Hippocampal formation (tissue), 2 donors: ENCODE measurements around the gene ZNF496.
"Not testable (repeated sequence)": the region's sequence is repeated elsewhere in the genome, so short reads cannot be mapped to it uniquely, and the experiment has no call there.

ENCODE experiments used
- DNase-seq, 2 donors: peaks; one replicate each; lab custom pipeline; 2025; lab: John Stamatoyannopoulos, UW

The ZNF496 gene

DNA sequence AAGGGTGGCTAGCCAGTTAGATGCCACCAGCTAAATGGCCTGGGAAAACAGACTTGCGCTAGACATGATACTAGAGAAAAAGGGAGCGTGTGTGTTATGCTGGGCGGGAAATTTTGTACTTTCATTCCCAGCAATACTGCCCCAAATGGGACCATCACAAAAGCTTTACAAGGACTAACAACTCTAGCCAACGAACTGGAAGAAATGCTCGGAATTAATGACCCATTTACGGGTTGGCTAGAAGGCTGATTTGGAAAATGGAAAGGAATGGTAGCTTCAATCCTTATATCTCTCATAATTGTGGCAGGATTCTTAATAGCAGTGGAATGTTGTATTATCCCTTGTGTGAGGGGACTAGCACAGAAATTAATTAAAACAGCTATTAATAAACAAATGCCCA is 27.9 kb upstream of the ZNF496 start:
- DNase-seq, result no peak

DNA sequence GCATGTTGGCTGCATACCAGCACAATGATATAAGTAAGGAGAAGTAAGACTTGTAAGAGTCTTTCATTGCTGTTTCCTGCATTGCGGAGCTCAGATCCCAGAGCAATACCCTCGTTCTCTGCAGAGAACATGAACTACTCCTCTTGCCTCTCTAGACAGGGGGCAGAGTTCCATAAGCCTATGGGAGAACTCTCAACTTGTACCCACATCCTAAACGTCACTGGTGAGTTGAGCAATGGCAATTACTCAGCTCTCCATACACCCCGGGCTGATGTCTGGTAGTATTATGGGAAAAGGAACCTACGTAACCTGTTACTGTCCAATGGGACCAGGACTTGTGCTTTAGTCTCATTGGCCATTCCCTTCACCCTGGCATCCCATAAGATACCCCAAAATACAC is 27.3 kb upstream of the ZNF496 start:
- DNase-seq, result no peak

DNA sequence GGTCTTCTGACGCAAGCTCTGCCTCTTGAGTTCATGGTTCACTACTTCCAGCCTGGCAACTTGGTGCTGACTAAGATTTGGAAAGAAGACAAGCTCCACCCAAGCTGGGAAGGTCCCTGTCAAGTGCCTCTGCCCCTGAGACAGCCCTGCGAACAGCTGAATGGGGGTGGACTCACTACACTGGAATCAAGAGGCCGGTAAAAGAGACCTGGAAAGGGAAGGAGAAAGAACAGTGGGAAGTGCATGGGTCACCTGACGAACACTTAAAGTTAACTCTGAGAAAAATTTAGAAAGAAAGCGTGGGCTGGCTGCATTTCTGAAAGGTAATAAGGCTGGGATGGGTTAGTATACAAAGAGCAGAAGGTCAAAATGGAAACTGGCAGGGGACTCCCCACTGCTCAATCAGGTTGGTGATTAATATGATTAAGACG is 26.1 kb upstream of the ZNF496 start:
- DNase-seq, result no peak

DNA sequence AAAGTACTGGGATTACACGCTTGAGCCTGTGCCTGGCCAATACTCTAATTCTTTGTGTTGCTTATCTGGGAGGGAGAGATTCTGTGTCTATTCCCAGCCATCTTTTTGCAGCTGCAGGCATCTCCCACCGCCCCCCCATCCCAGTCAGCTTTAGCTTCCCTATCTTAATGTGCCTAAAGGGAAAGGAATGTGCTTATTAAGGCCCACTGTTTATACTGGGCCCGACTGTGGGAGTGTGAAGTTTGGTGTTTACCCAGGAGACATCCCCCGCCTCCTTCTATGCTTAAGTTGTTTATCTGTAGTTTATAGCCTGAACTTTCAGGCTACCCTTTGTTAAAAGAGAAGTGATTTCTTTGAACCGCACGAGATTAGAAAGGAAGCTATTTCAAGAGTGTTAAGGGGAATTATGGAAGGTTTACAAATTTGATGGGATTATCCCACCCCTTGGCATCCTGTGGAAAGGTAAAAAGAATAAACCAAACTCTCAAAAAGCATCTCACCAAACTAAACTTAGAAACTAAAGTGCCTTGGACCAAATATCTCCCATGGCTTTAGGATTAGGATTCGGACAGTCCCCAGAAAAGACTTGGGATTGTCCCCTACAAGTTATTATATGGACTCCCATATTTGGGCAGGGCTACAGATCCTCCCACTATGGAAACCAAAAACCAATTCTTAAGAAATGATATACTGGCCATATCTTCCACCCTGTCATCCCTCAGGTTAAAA is 25.5 kb upstream of the ZNF496 start:
- no peak for DNase-seq

DNA sequence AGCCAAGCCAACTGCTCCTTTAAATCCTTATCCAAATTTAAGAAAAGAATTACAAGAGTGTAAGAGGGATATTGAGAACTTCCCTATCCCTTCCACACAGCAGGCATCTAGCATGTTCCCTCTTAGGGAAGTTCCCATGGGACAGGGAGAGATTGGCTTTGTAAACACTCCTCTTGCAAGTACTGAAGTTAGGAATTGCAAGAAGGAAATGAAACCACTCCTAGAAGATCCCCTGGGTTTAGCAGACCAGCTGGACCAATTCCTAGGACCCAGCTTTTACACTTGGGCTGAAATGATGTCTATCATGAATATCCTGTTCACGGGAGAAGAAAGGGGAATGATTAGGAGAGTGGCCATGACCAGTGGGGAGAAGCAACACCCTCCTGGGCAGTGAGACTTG is 23.5 kb upstream of the ZNF496 start:
- not testable (repeated sequence) for DNase-seq

DNA sequence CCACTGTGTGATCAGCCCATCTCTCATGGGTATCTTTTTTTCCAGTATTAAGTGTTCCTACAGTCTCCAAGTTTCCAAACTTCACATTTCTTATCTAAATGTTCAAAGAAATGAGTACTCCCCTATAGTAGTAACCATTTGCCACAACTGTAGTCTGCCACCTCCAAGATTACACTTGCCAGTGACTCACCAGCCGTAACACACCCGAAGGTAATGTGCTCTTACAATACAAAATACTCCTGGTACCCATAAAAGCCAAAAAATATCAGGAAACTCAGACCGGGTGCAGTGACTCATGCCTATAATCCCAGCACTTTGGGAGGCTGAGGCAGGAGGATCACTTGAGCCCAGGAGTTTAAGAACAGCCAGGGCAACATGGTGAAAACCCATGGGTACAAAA is 20.5 kb upstream of the ZNF496 start:
- DNase-seq, result no peak

DNA sequence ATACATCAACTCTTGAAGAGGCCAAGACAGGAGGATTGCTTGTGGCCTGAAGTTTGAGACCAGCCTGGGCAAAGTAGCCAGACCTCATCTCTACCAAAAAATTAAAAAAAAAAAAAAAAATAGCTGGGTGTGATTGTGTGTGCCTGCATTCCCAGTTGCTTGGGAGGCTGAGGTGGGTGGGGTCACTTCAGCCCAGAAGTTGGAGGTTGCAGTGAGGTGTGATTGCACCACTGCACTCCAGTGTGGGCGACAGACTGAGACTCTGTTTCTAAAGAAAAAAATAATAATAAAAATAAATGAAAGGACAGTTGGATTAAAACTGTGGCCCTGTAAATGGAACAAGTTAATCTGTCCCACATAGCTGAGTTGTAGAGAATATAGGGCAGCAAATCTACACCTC is 18.9 kb upstream of the ZNF496 start:
- DNase-seq, result no peak

DNA sequence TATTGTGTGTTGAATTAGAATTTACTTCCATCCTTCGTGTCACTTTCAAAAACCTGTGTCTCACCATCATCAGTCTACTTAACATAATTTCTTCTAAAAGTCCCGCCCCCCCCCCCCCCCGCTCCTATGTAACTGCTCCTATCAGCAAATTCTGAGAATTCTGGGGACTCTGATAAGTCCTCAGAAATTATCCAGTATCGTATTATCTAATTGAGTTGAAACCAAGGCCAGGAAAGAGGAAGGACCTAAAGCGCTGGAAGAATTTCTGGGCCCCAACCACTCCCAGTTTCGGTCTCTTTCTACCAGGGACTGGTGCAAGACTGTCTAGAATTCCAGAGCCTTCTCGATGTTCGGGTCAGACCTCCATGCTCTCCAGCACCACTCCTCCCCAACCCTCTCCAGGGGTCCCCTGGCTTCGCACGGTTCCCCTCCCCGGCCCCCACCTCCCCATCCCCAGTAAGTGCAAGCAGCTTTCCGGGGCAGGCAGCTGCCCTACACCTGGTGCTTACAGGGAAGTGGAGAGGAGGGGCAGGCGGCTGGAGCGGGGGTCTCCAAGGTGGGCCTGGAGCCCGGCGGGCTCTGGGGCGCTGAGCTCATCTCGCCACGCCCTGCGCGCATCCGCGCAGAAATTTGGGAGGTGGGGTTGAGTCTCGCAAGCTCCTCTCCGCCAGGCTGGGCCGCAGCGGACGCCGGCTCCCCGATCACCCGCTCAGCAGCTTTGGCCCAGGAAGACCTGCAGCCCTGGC is 16.0 kb upstream of the ZNF496 start:
- DNase-seq, result no peak

DNA sequence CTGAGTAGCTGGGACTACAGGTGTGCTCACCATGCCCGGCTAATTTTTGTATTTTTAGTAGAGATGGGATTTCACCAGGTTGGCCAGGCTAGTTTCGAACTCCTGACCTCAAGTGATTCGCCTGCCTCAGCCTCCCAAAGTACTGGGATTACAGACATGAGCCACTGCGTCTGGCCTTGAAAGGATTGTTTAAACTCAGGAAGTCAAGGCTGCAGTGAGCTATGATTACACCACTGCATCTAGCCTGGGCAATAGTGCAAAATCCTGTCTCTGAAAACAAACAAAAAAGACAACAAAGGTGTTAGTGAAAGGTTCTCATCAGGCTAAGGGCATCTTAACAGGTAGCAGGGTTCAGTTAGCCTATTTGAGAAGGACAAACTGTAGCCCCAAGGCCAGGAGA is 14.2 kb upstream of the ZNF496 start:
- DNase-seq, result no peak

DNA sequence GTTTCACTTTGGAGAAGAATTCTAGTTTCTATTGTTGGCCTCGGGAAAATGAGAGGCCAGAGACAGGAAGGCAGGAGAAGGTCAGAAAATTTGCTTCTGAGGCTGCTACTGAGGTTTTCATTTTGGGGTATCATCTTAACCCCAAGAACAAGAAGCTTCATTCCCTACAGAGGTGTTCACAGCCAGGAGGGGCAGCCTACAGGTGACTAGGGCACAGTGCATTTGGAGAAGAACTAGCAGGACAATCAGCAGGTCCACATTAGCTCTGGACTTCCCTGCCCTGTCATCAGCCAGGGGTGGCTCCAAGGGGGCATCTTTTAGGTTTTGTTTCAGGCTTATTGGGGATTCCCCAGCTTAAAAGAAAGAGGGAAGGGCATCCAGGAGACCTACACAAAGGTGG is 12.1 kb upstream of the ZNF496 start:
- no peak for DNase-seq

DNA sequence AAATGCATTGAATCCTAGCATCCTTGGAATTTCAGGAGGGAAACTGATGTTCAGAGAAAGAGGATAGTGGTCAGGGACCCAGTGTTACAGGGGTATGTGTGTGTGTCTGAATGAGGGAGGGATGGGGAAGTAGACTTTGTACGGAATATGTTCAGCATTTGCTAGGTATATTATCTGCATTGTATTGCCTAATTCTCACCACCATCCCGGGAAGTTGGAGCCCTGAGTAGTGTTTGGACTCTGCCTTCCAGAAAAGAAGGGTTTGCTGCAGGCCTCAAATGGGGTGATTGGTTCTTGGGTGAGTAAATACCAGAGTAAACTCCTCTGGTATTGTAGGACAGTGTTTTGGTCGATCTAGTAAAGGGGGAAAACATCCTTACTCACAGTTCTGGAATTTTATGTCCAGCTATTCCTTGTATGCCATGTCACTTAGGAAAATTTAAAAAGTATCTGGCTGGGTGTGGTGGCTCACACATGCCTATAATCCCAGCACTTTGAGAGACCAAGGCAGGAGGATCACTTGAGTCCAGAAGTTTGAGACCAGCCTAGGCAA is 7.1 kb upstream of the ZNF496 start:
- DNase-seq, result no peak

DNA sequence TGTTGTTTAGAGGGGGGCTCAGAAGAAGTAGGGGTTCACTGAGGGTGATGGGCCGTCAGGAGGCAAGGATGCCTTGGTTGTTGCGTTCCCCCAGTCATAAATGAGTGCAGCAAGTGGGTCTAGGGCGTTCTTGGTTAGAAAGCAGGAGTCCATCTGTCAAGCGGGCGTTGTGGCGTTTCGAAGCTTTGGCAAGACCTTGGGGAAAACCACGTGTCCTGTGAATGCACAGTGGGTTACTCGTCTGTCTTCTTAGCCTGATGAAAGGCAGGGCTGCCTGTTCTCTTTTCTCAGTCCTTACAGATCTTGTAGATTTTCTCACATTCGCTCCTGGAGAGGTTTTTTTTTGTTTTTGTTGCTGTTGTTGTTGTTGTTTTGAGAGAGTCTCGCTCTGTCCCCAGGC is 6.3 kb upstream of the ZNF496 start:
- no peak for DNase-seq

DNA sequence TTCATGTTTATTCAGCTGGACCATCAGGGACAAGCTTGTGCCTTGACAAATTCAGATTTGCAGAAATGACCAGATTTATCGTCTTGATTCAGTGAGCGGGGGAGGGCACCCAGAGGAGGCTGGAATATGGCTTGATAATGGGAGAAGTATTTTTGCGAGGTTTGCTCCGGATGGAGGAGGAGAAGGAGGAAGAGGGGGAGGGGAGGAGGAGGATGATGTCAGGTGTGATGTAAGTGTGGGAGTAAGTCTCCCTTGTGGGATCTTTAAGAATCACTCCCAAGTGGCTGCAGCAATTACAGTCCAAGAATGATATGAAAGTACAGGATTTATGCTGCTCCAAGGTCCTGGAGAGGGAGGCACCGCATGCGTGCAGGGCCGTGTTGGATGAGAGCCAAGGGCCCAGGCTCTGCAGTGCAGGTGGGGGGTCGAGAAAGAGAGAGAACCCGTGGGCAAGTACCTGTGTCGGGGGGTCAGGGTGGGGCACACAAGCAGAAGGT is 5.6 kb upstream of the ZNF496 start:
- DNase-seq, result no peak

DNA sequence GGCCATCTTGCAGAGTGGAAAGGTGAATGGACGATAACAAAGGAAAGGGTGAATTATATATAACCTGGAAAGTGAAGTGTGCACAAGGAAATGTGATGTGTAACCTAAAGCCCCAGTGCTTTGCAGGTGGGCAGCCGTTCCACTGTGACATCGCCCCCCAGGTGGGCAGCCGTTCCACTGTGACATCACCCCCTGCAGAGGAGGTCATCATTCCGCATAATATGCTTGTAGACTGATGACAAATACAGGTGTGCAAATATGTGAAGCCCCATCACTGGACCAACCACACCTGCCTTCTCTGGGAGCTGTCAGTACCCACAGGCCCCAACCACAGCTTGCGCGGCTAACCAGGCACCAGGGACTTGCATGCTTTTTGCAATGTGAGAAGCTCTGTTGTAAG is 4.7 kb upstream of the ZNF496 start:
- DNase-seq, result no peak

DNA sequence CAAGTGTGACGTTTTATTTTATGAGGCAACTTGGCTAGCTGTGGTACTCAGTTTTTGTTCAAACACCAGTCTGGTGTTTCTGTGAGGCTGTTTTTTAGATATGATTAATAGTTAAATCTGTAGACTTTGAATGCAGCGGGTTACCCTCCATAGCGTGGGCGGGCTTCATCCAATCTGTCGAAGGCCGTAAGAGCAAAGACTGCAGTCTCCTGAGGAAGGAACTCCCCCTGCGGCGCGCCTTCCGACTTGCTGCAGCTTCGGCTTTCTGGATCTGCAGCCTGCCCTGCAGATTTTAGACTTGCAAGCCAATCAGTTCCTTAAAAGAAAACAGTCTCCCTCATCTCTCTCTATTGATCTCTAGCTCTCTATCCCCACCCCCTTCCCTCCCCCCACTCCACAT is 4.2 kb upstream of the ZNF496 start:
- DNase-seq, result no peak

DNA sequence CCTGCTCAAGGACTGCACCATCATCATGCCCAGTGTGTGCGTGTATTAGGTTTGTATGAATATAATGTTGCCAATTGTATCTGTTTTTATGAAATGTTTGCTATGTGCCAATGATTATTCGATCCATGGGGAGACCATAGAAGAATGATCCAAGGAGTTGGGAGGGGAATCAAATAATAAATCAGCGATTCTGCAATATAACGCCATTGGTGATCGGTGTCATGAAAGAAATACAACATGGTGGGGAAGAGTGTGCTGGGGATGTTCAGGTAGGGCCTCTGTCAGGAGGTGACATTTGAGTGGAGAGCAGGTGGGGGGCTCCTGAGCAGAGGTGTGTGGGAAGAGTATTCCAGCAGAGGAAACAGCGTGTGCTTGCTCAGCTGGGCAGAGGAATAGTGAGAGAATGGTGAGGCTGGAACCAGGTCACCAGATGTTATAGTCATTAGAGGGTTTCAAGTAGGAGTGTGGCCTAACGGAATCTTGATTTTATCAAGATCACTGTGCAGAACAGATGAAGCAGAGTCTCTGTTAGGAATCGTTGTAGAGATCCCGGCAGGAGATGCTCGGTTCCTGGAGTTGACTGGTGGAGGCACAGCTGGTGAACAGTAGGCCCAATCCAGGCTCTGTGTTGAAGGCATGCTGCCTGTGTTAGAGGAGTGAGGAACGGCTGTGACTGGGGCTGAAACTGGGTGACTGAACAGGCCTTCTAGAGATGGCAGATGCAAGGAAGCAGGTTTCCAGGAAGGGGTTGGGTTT is 2.9 kb upstream of the ZNF496 start:
- DNase-seq, result no peak

DNA sequence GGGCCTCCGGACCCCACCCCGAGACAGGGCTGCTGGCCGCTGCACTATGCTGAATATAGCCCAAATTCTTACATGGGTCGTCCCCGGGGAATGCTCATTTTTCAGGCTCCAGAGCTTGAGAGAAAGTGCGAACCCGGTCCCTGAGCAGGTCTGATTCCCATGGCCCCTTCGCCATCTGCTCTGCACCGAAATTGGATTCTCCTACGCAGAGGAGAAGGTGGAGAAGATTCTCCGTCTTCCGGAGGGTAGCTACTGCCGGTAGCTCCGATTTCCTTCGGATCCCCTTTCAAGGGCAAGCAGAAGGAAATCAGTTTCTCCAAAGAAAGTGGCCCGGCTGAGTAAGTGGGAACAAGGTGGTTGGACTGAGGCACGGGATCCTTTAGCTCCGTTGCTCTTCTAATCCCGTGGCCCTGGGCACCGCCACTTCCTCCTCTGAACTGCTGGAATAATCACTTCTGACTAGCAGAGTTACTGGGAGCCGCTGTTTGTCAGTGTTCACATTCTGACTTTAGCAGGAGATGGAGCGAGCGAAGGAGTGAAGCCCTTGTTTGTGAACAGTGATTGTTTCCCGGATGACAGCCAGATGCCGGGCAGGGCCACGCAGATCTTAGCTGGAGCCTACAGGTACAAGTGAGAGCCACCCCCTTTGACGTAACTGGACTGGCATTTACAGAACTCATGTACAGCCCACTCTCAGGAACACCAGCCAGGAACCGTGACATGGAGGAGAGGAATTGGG is 1.1 kb upstream of the ZNF496 start:
- peak; percentile 22 to 31 for DNase-seq

DNA sequence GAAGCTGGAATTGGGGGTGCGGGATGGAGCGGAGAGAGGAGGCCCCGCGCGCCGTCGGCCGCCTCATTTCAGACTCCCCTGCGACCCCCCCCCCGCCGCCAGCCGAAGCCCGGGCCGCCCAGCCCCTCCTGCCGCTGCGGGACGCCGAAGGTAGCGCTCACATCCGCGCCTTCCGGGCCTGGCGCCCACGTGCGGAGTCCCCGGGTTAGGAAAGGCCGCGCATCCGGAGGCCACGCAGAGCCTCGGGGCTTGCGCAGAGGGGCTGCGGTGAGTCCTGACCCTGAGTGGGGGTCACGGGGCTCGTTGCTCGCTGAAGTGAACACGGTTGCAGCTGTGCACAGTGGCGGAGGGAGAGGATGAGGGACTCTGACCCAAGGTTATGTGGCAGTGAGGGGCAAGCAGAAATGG is 552 bp upstream of the ZNF496 start:
- DNase-seq, result peak in 1 of 2 donors; percentile 51

DNA sequence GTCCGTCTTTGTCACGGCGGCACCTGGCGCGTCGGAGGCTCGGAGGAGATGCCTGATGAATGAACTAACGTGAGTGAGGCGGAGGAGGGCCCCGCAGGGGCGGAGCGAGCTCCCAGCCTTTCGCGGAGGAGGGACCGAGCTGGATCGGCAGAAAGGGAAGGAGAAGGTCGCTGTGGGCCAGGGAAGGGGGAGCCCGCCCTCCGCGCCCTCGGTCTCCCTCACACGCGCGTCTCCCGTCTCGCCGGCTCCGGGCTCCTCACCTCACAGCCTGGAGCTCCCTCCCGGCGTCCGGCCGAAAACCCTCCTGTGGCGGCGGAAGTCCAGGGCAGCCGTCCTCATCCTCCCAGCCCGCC is 519 bp downstream of the ZNF496 start:
- no peak for DNase-seq

DNA sequence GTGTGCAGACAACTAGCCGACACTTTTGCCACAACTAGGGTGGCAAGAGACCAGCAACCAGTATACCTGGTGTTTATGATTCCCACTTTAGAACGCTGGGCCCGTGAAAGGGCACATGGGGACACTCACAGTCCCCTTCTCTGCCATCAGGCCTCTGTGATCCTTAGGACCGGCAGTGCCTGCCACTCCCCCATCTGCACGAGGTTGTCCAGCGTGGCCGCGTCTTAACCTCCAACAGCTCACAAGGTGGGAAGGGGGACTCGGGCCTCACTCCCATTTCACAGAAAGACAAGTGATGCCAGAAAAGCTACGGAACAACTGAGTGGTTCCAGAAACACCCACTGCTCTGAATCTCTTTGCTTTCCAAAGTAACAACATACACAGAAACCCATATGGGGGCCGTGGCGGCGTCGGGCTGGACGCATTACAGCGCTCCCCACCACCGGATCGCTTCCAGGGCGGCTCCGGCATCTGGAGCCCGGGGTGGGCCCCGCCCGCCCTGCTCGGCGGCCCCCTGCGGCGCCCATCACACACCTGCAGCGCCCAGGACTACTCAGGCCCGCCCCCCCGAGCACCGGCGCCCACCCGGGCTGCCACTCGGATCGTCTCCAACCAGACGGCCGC is 1.0 kb downstream of the ZNF496 start:
- DNase-seq, result no peak

DNA sequence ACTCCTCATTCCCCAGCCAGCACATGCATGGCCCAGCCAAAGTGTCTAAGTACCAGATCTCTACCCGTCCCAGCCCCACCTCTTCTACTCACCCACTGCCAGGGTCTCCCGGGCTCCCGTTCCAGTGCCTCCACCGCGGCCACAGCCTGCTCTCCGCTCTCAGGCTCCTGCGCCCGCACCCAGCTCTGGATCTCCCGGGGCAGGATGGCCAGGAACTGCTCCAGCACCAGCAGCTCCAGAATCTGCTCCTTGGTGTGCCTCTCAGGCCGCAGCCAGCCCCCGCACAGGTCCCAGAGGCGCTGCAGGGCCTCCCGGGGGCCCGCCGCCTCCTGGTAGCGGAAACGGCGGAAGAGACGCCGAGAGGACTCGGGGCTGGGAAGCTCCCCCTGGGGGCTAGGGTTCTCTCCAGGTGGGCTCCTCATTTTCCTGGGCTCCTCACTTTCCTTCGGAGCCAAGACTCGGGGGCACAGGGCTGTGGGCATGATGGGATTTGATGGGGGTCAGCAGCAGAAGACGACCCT is 2.5 kb downstream of the ZNF496 start:
- no peak for DNase-seq
